ENCODE measurements around the gene TUBB1.
"Not testable (repeated sequence)": the region's sequence is repeated elsewhere in the genome, so short reads cannot be mapped to it uniquely, and the experiment has no call there.

The TUBB1 gene

GRCh38 chr20:59006864-59007664 is 12.2 kb upstream of the TUBB1 start, which contains the start of gene CTSZ:
Gene CTSZ, minus strand, starts transcription at chr20:59007254. Its CDS starts 126 bp downstream, at chr20:59007128.
- DNase-seq: peak; percentile 79

GRCh38 chr20:59007665-59008511 is 11.3 kb upstream of the TUBB1 start:
- DNase-seq: no peak

- no peak for DNase-seq
These were observed 10.4 kb upstream of the TUBB1 start for GRCh38 chr20:59008715-59009336.

- DNase-seq: no peak
These were observed 8.8 kb upstream of the TUBB1 start for GRCh38 chr20:59010321-59010994.

GRCh38 chr20:59010995-59011873 is 8.0 kb upstream of the TUBB1 start:
- DNase-seq: no peak

GRCh38 chr20:59011874-59012157 is 7.4 kb upstream of the TUBB1 start:
- DNase-seq: not testable (repeated sequence)

- no peak for DNase-seq
These were observed 5.9 kb upstream of the TUBB1 start for GRCh38 chr20:59013031-59013951.

- DNase-seq: no peak
These were observed 5.1 kb upstream of the TUBB1 start for GRCh38 chr20:59013959-59014608.

GRCh38 chr20:59014680-59015389 is 4.4 kb upstream of the TUBB1 start:
- no peak for DNase-seq

- no peak for DNase-seq
These were observed 3.8 kb upstream of the TUBB1 start for GRCh38 chr20:59015411-59015810.

GRCh38 chr20:59015812-59016711 is 3.2 kb upstream of the TUBB1 start:
- DNase-seq: no peak

- no peak for DNase-seq
These were observed 2.3 kb upstream of the TUBB1 start for GRCh38 chr20:59016795-59017492.

- DNase-seq: no peak
These were observed 1.6 kb upstream of the TUBB1 start for GRCh38 chr20:59017493-59018231.

- DNase-seq: no peak
These were observed 412 bp upstream of the TUBB1 start for GRCh38 chr20:59018817-59019216.

- no peak for DNase-seq
These were observed 1.8 kb downstream of the TUBB1 start for GRCh38 chr20:59020938-59021551.

GRCh38 chr20:59022754-59023153 is 3.5 kb downstream of the TUBB1 start:
- no peak for DNase-seq

- no peak for DNase-seq
These were observed 4.4 kb downstream of the TUBB1 start for GRCh38 chr20:59023616-59024015.
